Peyer's patch (tissue), 4 donors: ENCODE measurements around the gene KLHDC8A. TPM values are rescaled to one million over a fixed set of nuclear protein-coding genes. Genes with fewer than 3 reads are reported as not detected.
A peak's percentile ranks its signal among the peaks of the same experiment; 100 is the strongest.

Source experiments
- DNase-seq, 3 donors: peaks; one replicate each; pipeline ENCODE4 v3.0.0-alpha.2; 2017 to 2019
- H3K27ac ChIP-seq, 4 donors: fragments of 200-600 bp; sonication (generic); one replicate each; pipeline ENCODE4 v1.5.1; 2016 to 2019
- H3K27me3 ChIP-seq, 2 donors: fragments of 200-600 bp; sonication (generic); one replicate each; pipeline ENCODE4 v1.5.1; 2019
- H3K36me3 ChIP-seq, 3 donors: fragments of 200-600 bp; sonication (generic); one replicate each; pipeline ENCODE4 v1.5.1; 2016 to 2019
- H3K4me1 ChIP-seq, 4 donors: fragments of 200-600 bp; sonication (generic); one replicate each; pipeline ENCODE4 v1.5.1; 2016 to 2019
- H3K4me3 ChIP-seq, 4 donors: fragments of 200-600 bp; sonication (generic); 1 replicate in 3 of 4; 2 replicates in 1 of 4; pipeline ENCODE4 v1.5.1; 2016 to 2019; ENCODE audit warnings: mild to moderate bottlenecking in 1 of 4
- H3K9me3 ChIP-seq, 4 donors: fragments of 200-600 bp; sonication (generic); one replicate each; pipeline ENCODE4 v1.5.1; 2016 to 2019; ENCODE audit warnings: mild to moderate bottlenecking in 1 of 4
- POLR2A ChIP-seq, 2 donors: fragments of 450-650 bp; IDR thresholded peaks; one replicate each; pipeline ENCODE4 v1.5.1; 2017; ENCODE audit warnings: antibody characterized with exemption in 2 of 2, mild to moderate bottlenecking in 2 of 2, moderate library complexity in 2 of 2
- total RNA-seq, 4 donors: library from RNA; depleted of rRNA; stranded (reverse); fragments of >200 nt; gene quantifications; one replicate each; pipeline ENCODE4 v1.1.0, GENCODE V29; 2016
- TF ChIP-seq, protein P1 (sequence below), 6 experiments: fragments of 450-650 bp in 4 of 6; fragments of 200-600 bp in 2 of 6; sonication (generic) in 1 of 6; IDR thresholded peaks; one replicate each; pipeline ENCODE4 v1.5.1; 2017 to 2019; ENCODE audit warnings: antibody characterized with exemption in 6 of 6, mild to moderate bottlenecking in 3 of 6, moderate library complexity in 1 of 6

KLHDC8A gene
- total RNA-seq, 4 donors from 2014 or later, result not detected

DNA sequence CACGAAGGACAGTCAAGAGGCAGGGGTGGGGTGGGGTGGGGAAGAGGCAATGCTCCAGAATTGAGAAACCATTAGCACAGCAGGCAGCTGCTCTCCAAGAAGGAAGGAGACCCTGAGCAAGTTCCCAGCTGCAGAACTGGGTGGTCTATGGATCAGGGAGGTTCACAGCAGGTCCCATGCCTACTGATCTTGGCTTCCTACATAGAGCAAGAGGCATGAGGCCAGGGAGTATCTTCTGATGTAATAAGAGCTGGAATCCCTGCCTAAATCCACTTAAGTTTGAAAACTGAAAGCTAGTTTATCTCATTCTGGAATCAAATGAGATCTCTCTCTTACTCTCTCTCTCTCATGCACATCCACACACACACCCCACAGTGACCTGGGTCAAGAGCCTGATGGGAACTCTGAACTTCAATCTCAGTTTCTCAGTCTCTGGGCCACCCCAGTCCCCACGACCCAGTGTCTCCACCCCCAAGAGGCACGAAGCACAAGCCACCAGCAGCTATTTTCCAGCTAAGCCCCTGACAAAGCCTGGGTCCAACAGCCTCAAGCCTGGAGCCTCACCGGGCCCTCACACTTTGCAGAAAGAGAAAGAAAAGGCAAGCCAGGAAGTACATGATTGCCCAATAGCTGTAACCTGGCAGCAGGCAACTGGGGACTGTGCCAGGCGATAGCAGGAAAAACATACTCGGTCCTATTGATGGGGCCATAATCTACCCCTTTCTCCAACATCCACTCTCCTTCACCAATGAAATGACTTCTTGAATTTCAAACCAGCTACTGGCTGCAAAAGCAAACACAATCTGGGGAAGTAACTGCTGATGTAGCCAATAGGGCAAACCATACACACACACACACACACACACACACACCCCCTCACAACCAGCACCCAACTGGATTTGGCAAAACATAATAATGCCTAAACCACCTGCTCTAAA, 37.4 kb downstream of the KLHDC8A start:
- no peaks in the 10 kb centered on the region for H3K36me3 ChIP-seq
- peaks cover 17 to 56% (median 36%) of the 10 kb centered on the region in 4 donors for H3K4me1 ChIP-seq
- DNase-seq, result peak; percentile 52 to 88 (median 82)
- peak overlapping the region; percentile 60 to 94 (median 88) for H3K4me3 ChIP-seq
- TF ChIP-seq POLR2A (IDR thresholded peaks at IDR 0.05), result peak; percentile 19 to 39
- TF ChIP-seq, protein P1, sequence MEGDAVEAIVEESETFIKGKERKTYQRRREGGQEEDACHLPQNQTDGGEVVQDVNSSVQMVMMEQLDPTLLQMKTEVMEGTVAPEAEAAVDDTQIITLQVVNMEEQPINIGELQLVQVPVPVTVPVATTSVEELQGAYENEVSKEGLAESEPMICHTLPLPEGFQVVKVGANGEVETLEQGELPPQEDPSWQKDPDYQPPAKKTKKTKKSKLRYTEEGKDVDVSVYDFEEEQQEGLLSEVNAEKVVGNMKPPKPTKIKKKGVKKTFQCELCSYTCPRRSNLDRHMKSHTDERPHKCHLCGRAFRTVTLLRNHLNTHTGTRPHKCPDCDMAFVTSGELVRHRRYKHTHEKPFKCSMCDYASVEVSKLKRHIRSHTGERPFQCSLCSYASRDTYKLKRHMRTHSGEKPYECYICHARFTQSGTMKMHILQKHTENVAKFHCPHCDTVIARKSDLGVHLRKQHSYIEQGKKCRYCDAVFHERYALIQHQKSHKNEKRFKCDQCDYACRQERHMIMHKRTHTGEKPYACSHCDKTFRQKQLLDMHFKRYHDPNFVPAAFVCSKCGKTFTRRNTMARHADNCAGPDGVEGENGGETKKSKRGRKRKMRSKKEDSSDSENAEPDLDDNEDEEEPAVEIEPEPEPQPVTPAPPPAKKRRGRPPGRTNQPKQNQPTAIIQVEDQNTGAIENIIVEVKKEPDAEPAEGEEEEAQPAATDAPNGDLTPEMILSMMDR (IDR thresholded peaks at IDR 0.05), result no peak
- H3K27ac ChIP-seq, result peak overlapping the region; percentile 70 to 92 (median 83)
- no peaks in the 10 kb centered on the region for H3K9me3 ChIP-seq
- H3K27me3 ChIP-seq, result no peaks in the 10 kb centered on the region

DNA sequence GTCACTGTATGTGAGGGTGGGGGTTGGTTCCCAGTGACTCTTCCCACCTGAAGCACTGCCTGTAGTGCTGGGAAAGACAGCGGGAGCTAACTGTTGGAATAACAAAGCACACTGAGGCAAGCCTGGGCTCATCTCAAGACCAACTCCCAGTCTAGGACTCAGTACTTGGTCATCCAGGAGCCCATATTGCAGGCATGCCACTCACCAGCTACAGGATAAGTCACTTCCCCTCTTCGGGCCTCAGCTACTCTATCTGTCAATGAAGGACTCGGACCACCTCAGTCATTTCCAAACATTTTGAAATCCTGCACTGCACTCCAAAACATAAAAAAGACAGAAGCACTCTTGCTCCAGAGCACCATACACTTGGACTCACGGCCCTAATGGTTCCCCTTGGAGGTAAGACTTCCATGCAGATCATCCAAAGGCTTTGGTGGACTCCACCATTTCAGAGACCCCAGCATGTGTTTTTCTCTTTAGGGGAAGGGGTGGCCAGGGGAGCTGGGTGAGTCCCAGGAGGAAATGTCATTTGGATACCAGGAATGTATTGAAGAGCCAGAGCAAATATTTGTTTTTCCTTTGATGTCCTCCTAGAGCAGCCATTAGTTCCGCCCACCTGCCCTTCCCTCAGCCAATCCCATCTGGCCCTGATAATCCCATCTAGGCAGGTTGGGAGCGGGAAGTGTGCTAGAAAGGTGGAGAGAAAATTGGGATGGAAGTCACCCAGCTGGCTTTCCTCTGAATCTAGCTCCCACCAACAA, 38.3 kb downstream of the KLHDC8A start:
- peak in 1 of 3 donors; percentile 58 for DNase-seq
- H3K9me3 ChIP-seq, result no peaks in the 10 kb centered on the region
- H3K4me3 ChIP-seq, result peak overlapping the region in 3 of 4 donors; percentile 60 to 92 (median 85)
- peaks cover 22 to 65% (median 41%) of the 10 kb centered on the region in 4 donors for H3K4me1 ChIP-seq
- no peaks in the 10 kb centered on the region for H3K27me3 ChIP-seq
- TF ChIP-seq, protein P1 (IDR thresholded peaks at IDR 0.05), result no peak
- TF ChIP-seq POLR2A (IDR thresholded peaks at IDR 0.05), result no peak
- H3K27ac ChIP-seq, result peak overlapping the region; percentile 70 to 92 (median 83)
- no peaks in the 10 kb centered on the region for H3K36me3 ChIP-seq

DNA sequence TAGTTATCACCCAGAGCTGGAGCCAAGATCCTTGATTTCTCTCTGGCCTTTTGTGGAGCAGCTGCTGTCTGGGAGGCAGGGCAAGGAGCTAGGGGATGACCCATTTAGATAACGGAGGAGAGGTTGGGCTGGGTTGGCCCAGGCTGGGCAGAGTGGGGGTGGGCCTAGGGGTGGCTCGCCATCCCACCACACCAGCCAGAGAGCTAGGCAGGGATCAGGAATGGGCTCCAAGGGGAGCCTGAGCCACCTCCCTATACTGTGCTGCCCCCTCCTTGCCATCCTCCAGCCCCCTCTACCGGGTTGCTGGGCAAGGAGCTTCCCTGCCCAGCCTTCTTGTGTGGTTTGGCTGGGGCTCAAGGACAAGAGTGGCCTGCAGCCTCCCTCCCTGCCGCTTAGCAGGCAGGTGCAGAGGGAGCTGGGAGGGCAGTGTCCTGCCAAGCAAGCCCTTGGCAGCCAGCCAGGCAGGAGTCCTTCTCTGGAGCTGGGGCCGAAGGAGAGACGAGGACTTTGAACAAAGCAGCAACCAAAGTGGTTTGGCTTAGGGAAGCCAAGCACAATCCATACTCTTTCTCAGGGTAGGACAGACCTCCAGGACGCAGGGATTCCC, 39.3 kb downstream of the KLHDC8A start:
- Histone ChIP-seq H3K9me3 (no peaks in the 10 kb centered on the region), H3K36me3 (no peaks in the 10 kb centered on the region), H3K27me3 (no peaks in the 10 kb centered on the region), H3K27ac (peak overlapping the region; percentile 70 to 92 (median 83)), H3K4me3 (peak overlapping the region in 2 of 4 donors; percentile 85 to 92), H3K4me1 (peaks cover 22 to 75% (median 44%) of the 10 kb centered on the region in 4 donors)
- TF ChIP-seq, protein P1 (IDR thresholded peaks at IDR 0.05), result peak in 2 of 6 experiments; percentile 10 to 18
- peak; percentile 21 to 52 for TF ChIP-seq POLR2A (IDR thresholded peaks at IDR 0.05)
- peak in 2 of 3 donors; percentile 91 to 95 for DNase-seq

DNA sequence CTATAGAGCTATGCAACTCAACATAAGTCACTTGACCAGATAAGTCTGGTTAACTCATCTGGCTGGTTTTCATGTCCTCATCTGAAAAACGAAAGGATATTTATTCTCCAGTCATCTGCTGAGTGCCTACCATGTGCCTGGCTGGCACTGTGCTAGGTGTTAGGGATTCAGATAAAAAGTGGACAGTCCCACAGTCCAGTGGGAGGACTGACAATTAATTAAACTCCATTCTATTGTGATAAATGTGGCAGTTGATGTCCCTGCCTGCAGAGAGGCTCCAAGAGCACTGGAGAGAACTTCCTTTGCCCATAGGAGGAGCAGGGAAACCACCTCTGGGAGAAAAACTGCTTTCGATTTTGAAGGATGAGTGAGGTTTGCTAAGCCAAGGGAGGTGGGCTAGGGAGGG, 40.6 kb downstream of the KLHDC8A start:
- no peaks in the 10 kb centered on the region for H3K27me3 ChIP-seq
- no peak overlapping the region for H3K4me3 ChIP-seq
- H3K27ac ChIP-seq, result peak overlapping the region; percentile 70 to 92 (median 81)
- H3K4me1 ChIP-seq, result peaks cover 22 to 87% (median 51%) of the 10 kb centered on the region in 4 donors
- peaks cover 0 to 9% (median 0%) of the 10 kb centered on the region in 3 donors for H3K36me3 ChIP-seq
- DNase-seq, result no peak
- no peaks in the 10 kb centered on the region for H3K9me3 ChIP-seq
- TF ChIP-seq, protein P1 (IDR thresholded peaks at IDR 0.05), result no peak
- TF ChIP-seq POLR2A (IDR thresholded peaks at IDR 0.05), result no peak

DNA sequence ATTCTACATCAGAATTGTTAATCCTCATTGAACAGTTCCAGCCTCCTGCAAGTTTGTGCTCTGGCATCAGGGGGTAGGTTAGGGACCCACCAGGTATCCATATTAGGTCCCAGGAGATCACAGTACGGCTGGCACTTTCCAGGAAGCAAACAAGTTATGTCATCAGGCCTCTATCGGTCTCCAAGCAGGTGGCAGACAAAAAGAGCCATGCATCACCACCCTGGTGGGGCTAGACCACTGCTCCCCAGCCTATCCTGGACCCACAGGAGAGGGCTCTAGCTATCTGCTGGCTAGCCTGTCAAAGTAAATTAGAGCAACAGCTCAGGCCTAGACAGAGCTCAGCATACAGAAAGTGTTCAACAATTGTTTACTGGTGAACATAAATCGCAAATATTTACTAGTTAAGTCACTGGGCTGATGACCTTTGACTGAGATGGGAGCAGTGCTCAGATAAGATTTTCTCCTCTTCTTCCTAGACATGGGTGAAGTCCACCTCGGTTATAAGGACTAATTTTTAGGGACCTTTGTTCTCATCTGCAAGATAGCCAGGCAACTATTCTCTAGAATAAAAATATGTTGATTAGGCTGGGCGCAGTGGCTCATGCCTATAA, 41.6 kb downstream of the KLHDC8A start:
- Histone ChIP-seq H3K36me3 (peaks cover 0 to 19% (median 0%) of the 10 kb centered on the region in 3 donors), H3K4me3 (peak overlapping the region in 1 of 4 donors; percentile 23), H3K9me3 (no peaks in the 10 kb centered on the region), H3K27ac (peak overlapping the region; percentile 70 to 92 (median 81)), H3K4me1 (peaks cover 22 to 96% (median 51%) of the 10 kb centered on the region in 4 donors), H3K27me3 (no peaks in the 10 kb centered on the region)
- DNase-seq, result no peak
- TF ChIP-seq, protein P1 (IDR thresholded peaks at IDR 0.05), result no peak
- TF ChIP-seq POLR2A (IDR thresholded peaks at IDR 0.05), result no peak
